Ectodermal cell (in vitro differentiated cells): ENCODE measurements around the gene CERS6.

Experiments used
- H3K27ac ChIP-seq: 2 replicates; pipeline ENCODE4 v1.7.0; 2013; ENCODE audit warnings: mild to moderate bottlenecking, low read depth, low read length; ENCODE audit not compliant: insufficient read depth, poor library complexity, severe bottlenecking
- H3K27me3 ChIP-seq: 2 replicates; pipeline ENCODE4 v1.7.0; 2013; ENCODE audit warnings: mild to moderate bottlenecking, low read length; ENCODE audit not compliant: insufficient read depth, control insufficient read depth, poor library complexity, severe bottlenecking
- H3K36me3 ChIP-seq: one replicate; pipeline ENCODE4 v1.7.0; 2013; ENCODE audit warnings: low read length; ENCODE audit not compliant: control insufficient read depth, insufficient read depth
- H3K4me1 ChIP-seq: one replicate; pipeline ENCODE4 v1.7.0; 2013; ENCODE audit warnings: low read length; ENCODE audit not compliant: control insufficient read depth, insufficient read depth
- H3K4me3 ChIP-seq: 2 replicates; pipeline ENCODE4 v1.7.0; 2013; ENCODE audit warnings: low read depth, low read length, control low read depth; ENCODE audit not compliant: insufficient read depth
- H3K9me3 ChIP-seq: 2 replicates; pipeline ENCODE4 v1.7.0; 2013; ENCODE audit warnings: mild to moderate bottlenecking, low read length, moderate library complexity; ENCODE audit not compliant: control insufficient read depth
- WGBS, 2 experiments: methylation state at CpG; one replicate each; pipeline ENCODE4 v1.1.7; 2013; ENCODE audit warnings: missing lambda C conversion rate in 2 of 2; 5-methylcytosine and 5-hydroxymethylcytosine counted together

The CERS6 gene

DNA sequence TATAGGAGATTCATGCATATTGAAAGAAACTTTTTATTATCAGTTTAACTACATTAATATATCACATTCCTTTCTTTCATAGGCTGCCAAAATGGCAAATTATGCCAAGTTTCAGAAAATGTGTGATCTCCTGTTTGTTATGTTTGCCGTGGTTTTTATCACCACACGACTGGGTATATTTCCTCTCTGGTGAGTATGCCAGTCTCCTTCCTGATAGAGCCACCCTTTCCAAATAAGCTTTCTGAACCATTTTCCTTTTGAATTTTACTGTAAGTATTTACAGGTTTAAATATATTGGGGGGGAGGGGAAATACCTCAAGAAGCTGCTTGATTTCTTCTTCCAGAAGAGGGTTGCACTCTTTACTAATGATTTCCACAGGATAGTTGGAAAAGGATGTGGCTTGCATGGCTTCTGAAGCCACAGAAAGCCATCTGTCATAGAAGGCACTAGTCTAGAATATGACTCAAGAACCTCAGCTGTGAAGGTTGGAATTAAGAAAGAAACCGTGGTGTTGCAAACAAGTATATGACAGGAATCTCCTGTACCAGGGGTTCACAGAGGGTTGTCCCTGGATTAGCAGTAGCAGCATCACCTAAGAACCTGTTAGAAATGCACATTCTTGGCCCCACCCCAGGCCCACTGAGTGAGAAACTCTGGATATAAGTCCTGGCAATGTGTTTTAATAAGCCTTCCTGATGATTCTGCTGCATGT is 261.9 kb downstream of the CERS6 start:
- peaks cover 4% of the 10 kb centered on the region for H3K36me3 ChIP-seq
- no peak overlapping the region for H3K4me3 ChIP-seq
- no peaks in the 10 kb centered on the region for H3K4me1 ChIP-seq
- H3K27me3 ChIP-seq = no peaks in the 10 kb centered on the region
- no peaks in the 10 kb centered on the region for H3K9me3 ChIP-seq
- no peak overlapping the region for H3K27ac ChIP-seq
- 91 to 93% methylated on average over 3 of the region's 3 CpGs for WGBS, 2 experiments

DNA sequence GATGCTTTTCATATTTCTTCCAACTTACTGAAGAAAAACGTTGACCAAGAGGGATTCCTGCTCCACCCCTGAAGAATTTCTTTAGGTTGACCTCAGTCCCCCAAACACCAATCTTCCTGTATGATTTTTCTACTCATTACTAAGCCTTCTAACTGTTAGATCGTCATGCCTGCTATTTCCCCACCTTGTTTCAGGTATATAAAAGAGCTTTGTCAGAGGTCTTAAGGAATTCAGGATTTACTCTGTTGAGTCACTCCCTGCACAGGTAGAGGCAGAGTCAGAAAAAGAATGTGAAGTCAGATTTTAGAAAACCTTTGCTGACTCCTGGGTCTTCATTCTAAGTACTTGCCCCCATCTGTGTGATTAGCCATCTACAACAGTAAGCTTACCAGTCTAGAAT is 262.6 kb downstream of the CERS6 start:
- 90 to 94% methylated on average over 1 to 2 of the region's 2 CpGs for WGBS, 2 experiments
- H3K36me3 ChIP-seq = peaks cover 4% of the 10 kb centered on the region
- H3K27ac ChIP-seq = no peak overlapping the region

DNA sequence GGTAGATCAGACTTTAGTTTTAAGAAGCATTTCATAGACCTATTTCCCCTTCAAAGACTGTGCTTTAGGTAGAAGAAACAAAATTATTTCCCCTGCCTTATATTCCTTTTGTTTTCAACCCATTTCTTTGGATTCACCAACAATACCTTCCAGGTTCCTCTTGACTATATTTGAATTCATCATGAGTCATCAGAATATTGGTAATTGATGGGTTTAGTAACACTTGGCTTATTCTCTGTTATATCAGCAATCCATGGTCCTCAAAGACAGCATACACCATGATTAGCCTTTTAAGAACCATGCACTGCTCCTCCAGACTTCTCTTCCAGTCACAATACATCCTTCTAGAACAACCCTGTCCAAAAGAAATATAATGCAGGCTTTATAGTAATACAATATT is 263.4 kb downstream of the CERS6 start:
- H3K4me3 ChIP-seq = no peak overlapping the region
- H3K27ac ChIP-seq = no peak overlapping the region
- H3K27me3 ChIP-seq = no peaks in the 10 kb centered on the region
- peaks cover 4% of the 10 kb centered on the region for H3K36me3 ChIP-seq
- no peaks in the 10 kb centered on the region for H3K4me1 ChIP-seq
- H3K9me3 ChIP-seq = no peaks in the 10 kb centered on the region

More for the DNA sequence above, 262.6 kb downstream of the CERS6 start:
- Histone ChIP-seq H3K4me3 (no peak overlapping the region), H3K4me1 (no peaks in the 10 kb centered on the region), H3K27me3 (no peaks in the 10 kb centered on the region), H3K9me3 (no peaks in the 10 kb centered on the region)

DNA sequence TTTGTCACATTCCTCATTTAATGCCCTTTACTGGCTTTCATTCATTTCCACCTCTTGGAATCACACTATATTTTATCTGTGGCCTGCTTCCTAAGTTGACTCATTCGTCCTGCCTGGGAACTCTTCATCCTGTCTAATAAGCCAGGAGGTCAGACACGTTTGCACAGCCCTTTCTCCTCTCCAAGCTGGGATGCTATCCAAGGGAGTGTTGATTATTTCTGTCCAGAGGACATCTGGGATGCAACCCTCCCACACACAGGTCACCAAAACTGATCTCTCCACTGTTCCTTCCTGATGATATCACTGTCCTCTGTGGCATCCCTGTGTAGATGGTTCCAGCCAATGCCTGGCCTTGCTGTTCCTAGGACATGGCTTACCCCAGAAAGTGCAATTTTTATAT is 266.5 kb downstream of the CERS6 start:
- WGBS, 2 experiments = 87 to 91% methylated on average over 2 of the region's 2 CpGs

DNA sequence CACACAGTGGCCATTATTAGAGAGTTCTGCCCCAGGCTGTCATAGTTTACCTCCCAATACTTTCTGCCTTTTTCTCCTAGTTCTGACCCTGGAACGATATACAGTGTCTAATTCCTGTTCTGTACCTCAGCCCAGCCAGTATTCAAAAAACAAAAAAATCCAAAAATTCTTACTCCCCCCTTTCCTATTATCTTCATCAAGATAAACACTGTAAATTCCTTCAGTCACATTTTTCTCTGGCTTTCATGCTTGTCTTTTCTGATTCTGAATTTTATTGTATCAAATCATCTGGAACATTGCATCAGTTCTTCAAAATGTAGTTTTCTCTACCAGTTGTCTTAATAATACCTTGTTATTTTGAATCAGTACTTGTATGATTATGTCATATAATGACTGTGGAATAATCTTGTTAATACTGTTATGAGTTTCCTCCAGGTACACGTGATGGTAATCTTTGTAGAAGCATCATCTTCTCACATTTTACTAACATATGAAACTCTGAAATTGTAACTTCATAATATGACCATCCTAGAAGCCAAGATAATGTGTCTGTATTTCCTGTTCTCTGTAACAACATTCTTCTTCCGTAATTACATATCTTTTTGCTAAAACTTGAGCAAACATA is 267.3 kb downstream of the CERS6 start:
- 64 to 99% methylated on average over 2 to 3 of the region's 3 CpGs for WGBS, 2 experiments
- H3K4me3 ChIP-seq = no peak overlapping the region
- no peaks in the 10 kb centered on the region for H3K4me1 ChIP-seq
- no peak overlapping the region for H3K27ac ChIP-seq
- no peaks in the 10 kb centered on the region for H3K27me3 ChIP-seq
- peaks cover 4% of the 10 kb centered on the region for H3K36me3 ChIP-seq
- H3K9me3 ChIP-seq = no peaks in the 10 kb centered on the region

More for the DNA sequence above, 266.5 kb downstream of the CERS6 start:
- H3K4me3 ChIP-seq = no peak overlapping the region
- no peaks in the 10 kb centered on the region for H3K27me3 ChIP-seq
- peaks cover 4% of the 10 kb centered on the region for H3K36me3 ChIP-seq
- H3K9me3 ChIP-seq = no peaks in the 10 kb centered on the region
- H3K27ac ChIP-seq = no peak overlapping the region
- no peaks in the 10 kb centered on the region for H3K4me1 ChIP-seq

DNA sequence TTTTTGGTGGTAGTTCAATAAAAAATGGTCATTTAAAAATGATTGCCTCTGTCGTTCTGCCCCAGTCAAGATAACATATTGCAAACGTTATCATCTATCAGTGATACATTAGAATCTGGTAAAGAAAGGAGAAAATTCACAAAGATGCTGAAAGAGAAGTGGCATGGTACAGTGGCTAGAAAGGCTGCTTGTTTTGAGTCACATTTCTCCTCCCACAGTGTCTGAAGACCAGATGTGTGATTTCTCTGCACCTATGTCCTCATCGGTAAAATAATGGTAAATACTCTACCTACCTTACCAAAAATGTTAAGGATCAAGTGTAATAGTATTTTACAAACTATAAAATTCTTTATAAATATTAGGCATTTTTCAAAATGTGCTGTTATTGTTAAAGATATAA is 270.3 kb downstream of the CERS6 start:
- no peaks in the 10 kb centered on the region for H3K9me3 ChIP-seq
- WGBS, 2 experiments = 64 to 80% methylated on average over 2 to 3 of the region's 3 CpGs
- H3K36me3 ChIP-seq = no peaks in the 10 kb centered on the region

DNA sequence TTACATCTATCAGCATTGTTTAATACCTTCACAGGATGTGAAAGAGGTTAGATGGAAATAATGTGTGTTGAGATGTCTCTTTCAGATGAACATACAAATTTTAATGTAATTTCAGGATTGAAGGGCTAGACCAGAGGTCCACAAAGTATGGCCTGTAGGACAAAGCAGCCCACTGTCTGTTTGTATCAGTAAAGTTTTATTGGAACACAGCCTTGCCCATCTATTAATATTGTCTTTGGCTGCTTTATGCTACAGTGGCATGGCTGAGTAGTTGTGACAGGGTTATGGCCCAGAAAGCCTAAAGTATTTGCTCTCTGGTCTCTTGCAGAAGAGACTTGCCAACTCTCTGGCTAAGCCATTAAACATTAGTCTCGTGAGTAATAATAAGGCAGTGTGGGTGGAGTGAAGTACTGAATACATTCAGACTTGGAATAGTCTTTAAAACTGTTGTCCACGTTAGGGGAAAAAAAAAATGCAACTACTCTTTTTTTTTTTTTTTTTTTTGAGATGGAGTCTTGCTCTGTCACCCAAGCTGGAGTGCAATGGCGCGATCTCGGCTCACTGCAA is 271.9 kb downstream of the CERS6 start:
- WGBS, 2 experiments = 88 to 97% methylated on average over 3 to 5 of the region's 5 CpGs
- H3K36me3 ChIP-seq = no peaks in the 10 kb centered on the region

More for the DNA sequence above, 270.3 kb downstream of the CERS6 start:
- Histone ChIP-seq H3K4me1 (peaks cover 12% of the 10 kb centered on the region), H3K27me3 (no peaks in the 10 kb centered on the region), H3K4me3 (no peak overlapping the region), H3K27ac (no peak overlapping the region)

DNA sequence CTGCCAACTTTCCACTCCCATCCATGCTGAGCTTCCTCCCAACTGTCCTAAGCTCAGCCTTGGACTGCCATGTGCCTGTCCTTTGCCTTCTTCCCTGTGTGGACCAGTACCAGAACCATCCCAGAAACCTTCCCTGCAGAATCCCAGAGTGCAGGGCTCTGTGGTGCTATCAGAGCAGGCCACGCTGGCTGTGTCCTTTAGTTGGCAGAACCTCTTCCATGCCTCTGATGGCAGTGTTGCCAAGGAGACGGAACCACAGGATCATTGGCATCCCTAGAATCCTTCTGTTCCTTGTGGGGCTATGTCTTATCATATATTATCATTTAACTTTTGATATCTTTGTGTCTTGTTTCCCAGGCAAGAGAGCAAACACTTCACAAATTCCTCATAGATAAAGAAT is 273.4 kb downstream of the CERS6 start:
- whole genome bisulfite sequencing, 2 experiments = 89 to 94% methylated on average over 2 of the region's 2 CpGs
- no peaks in the 10 kb centered on the region for H3K9me3 ChIP-seq
- peaks cover 15% of the 10 kb centered on the region for H3K4me1 ChIP-seq
- no peaks in the 10 kb centered on the region for H3K36me3 ChIP-seq
- H3K4me3 ChIP-seq = no peak overlapping the region
- H3K27ac ChIP-seq = peak overlapping the region; percentile 57
- H3K27me3 ChIP-seq = no peaks in the 10 kb centered on the region

More for the DNA sequence above, 271.9 kb downstream of the CERS6 start:
- no peaks in the 10 kb centered on the region for H3K27me3 ChIP-seq
- no peaks in the 10 kb centered on the region for H3K9me3 ChIP-seq
- no peak overlapping the region for H3K27ac ChIP-seq
- H3K4me3 ChIP-seq = no peak overlapping the region
- H3K4me1 ChIP-seq = peaks cover 15% of the 10 kb centered on the region

DNA sequence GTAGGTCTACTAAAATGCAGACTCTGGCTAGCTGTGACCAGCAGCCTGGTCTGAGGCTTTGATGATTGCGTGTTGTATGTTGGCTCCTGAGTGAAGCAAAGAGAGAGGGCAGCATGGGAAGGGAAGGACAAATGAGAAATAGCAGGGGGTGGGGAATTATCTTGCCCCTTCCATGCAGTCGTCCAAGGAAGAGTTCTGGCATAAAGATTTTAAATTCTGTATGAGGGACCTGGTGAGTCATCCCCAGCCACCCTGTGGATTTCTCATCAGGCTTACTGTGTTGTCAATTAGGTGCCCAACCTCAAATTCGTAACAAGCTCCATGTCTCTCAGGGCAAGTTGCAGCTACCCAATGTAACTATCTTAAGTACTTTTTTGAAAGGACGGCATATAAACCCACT is 274.3 kb downstream of the CERS6 start:
- Histone ChIP-seq H3K27me3 (no peaks in the 10 kb centered on the region), H3K9me3 (no peaks in the 10 kb centered on the region), H3K27ac (no peak overlapping the region), H3K4me3 (no peak overlapping the region), H3K36me3 (no peaks in the 10 kb centered on the region), H3K4me1 (peaks cover 15% of the 10 kb centered on the region)
- WGBS, 2 experiments = 53 to 58% methylated on average over 4 of the region's 4 CpGs

DNA sequence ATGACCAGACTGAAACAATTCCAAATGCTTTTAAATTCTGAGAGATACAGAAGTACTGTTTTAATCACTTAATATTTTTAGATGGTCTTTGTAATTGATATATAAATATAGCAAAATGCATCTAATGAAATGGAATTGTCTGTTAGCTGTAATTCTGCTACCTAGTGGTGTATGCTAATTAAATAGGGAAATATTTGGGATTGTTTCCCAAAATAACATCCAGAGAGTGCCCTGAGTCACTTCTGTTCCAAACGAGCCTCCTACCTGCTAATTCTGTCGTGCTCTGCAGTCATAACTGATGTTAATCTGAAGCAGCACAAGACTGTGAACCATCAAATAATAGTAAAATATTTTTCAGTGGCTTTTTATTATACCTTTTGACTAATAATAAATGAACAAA is 274.9 kb downstream of the CERS6 start:
- no peaks in the 10 kb centered on the region for H3K9me3 ChIP-seq
- H3K4me3 ChIP-seq = no peak overlapping the region
- H3K27me3 ChIP-seq = no peaks in the 10 kb centered on the region
- no peaks in the 10 kb centered on the region for H3K36me3 ChIP-seq
- no peak overlapping the region for H3K27ac ChIP-seq
- WGBS, 2 experiments = 60 to 70% methylated on average over 2 of the region's 2 CpGs
- H3K4me1 ChIP-seq = peaks cover 15% of the 10 kb centered on the region
